ENCODE data around the gene TTC3.

GRCh38 chr21:37192019-37192418, 119.0 kb downstream of the TTC3 start:
- TF ChIP-seq CTCF (IDR thresholded peaks at IDR 0.05; ENCODE audit: insufficient read depth, low read depth, low read length) (no peak), EZH2 (IDR thresholded peaks at IDR 0.05; ENCODE audit: insufficient read depth, low read length) (no peak)
